Middle frontal gyrus (tissue), 1 donor: ENCODE measurements around the gene ZNF664.

Experiments used
- DNase-seq: peaks from one replicate; pipeline ENCODE4 v3.0.0-alpha.2; 2015; ENCODE audit warnings: low spot score; ENCODE audit errors: extremely low spot score

Gene ZNF664

GRCh38 chr12:124032265-124032886 lies 59.4 kb downstream of the ZNF664 start:
- no peak for DNase-seq

- no peak for DNase-seq
These were observed 60.8 kb downstream of the ZNF664 start for GRCh38 chr12:124033859-124034258.

GRCh38 chr12:124034297-124034696 lies 61.3 kb downstream of the ZNF664 start:
- DNase-seq = no peak

- DNase-seq = no peak
These were observed 62.1 kb downstream of the ZNF664 start for GRCh38 chr12:124035163-124035562.

GRCh38 chr12:124036171-124036598 lies 63.2 kb downstream of the ZNF664 start:
- DNase-seq = no peak

- no peak for DNase-seq
These were observed 63.7 kb downstream of the ZNF664 start for GRCh38 chr12:124036657-124037109.

GRCh38 chr12:124037331-124037730 lies 64.3 kb downstream of the ZNF664 start:
- DNase-seq = no peak

GRCh38 chr12:124039276-124039675 lies 66.3 kb downstream of the ZNF664 start:
- no peak for DNase-seq

- no peak for DNase-seq
These were observed 67.3 kb downstream of the ZNF664 start for GRCh38 chr12:124040291-124040690.

GRCh38 chr12:124040737-124041136 lies 67.7 kb downstream of the ZNF664 start:
- DNase-seq = no peak

GRCh38 chr12:124041907-124042306 lies 68.9 kb downstream of the ZNF664 start:
- DNase-seq = no peak

GRCh38 chr12:124044021-124044420 lies 71.0 kb downstream of the ZNF664 start:
- DNase-seq = no peak

- no peak for DNase-seq
These were observed 71.8 kb downstream of the ZNF664 start for GRCh38 chr12:124044809-124045321.

- DNase-seq = peak; percentile 15
These were observed 72.8 kb downstream of the ZNF664 start for GRCh38 chr12:124045671-124046455.

GRCh38 chr12:124046456-124046740 lies 73.4 kb downstream of the ZNF664 start:
- DNase-seq = no peak

- no peak for DNase-seq
These were observed 74.1 kb downstream of the ZNF664 start for GRCh38 chr12:124047045-124047566.

GRCh38 chr12:124049451-124050094 lies 76.6 kb downstream of the ZNF664 start:
- no peak for DNase-seq

- DNase-seq = no peak
These were observed 80.8 kb downstream of the ZNF664 start for GRCh38 chr12:124053851-124054250.

GRCh38 chr12:124055066-124055465 lies 82.1 kb downstream of the ZNF664 start:
- DNase-seq = no peak

GRCh38 chr12:124057691-124058090 lies 84.7 kb downstream of the ZNF664 start:
- no peak for DNase-seq

GRCh38 chr12:124059752-124060151 lies 86.7 kb downstream of the ZNF664 start:
- DNase-seq = no peak
